WERI-Rb-1 (cell line): ENCODE results near the gene DYSF.

ENCODE experiments used
- DNase-seq: peaks from one replicate; pipeline ENCODE4 v3.0.0-alpha.2; 2020
- H3K27ac ChIP-seq: fragments of 250-450 bp; sonication (Bioruptor Pico); 2 replicates; pipeline ENCODE4 v1.5.1; 2020; ENCODE audit warnings: mild to moderate bottlenecking, moderate library complexity
- H3K27me3 ChIP-seq: fragments of 250-450 bp; sonication (Bioruptor Pico); 2 replicates; pipeline ENCODE4 v1.5.1; 2021; ENCODE audit warnings: mild to moderate bottlenecking, low read depth, moderate library complexity; ENCODE audit not compliant: insufficient read depth, severe bottlenecking
- H3K36me3 ChIP-seq: fragments of 250-450 bp; sonication (Bioruptor Pico); 2 replicates; pipeline ENCODE4 v1.5.1; 2020; ENCODE audit warnings: mild to moderate bottlenecking, moderate library complexity
- H3K4me3 ChIP-seq: 2 replicates; pipeline ENCODE4 v1.5.1; 2011; ENCODE audit warnings: low read depth, mild to moderate bottlenecking, control low read depth, low read length
- H3K9me3 ChIP-seq: fragments of 250-450 bp; sonication (Bioruptor Pico); 2 replicates; pipeline ENCODE4 v1.5.1; 2021; ENCODE audit warnings: mild to moderate bottlenecking, moderate library complexity; ENCODE audit not compliant: severe bottlenecking
- TF ChIP-seq, protein P1 (sequence below): IDR thresholded peaks from 2 replicates; pipeline ENCODE4 v1.5.1; 2011; ENCODE audit warnings: low read depth, mild to moderate bottlenecking, control low read depth, inconsistent platforms, low read length

The DYSF gene

DNA sequence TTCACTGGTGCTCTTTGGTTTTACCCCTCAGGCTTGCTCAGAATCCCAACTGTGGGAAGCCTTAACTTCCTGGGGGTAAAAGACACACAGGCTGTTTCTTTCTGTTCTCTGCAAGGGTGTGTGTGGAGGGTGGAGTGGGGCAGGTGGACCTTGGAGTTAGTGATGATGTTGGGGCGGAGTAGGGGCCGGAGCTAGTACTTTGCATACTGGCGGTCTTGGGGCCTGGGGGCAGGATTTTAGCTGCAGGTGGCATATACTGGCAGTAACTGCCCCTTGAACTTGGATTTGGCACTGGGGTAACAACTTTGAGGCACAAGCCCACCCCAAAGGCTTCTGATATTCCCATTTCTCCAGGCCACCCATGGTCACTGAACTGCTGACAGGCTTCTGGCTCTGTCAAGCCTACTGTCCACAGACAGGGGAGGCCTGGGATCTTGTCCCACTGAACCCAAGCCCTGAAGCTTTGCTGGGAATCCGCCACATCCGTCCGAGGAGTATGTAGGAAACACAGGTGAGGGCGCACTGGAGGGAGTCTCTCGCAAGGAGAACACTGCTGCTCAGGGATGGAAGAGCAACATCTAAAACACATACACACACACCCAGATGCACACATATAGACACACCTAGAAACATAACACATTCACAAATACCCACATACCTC lies 258.9 kb downstream of the DYSF start:
- Histone ChIP-seq H3K27ac (no peak overlapping the region), H3K9me3 (no peaks in the 10 kb centered on the region), H3K4me3 (no peak overlapping the region), H3K36me3 (no peaks in the 10 kb centered on the region), H3K27me3 (no peaks in the 10 kb centered on the region)
- TF ChIP-seq, protein P1, sequence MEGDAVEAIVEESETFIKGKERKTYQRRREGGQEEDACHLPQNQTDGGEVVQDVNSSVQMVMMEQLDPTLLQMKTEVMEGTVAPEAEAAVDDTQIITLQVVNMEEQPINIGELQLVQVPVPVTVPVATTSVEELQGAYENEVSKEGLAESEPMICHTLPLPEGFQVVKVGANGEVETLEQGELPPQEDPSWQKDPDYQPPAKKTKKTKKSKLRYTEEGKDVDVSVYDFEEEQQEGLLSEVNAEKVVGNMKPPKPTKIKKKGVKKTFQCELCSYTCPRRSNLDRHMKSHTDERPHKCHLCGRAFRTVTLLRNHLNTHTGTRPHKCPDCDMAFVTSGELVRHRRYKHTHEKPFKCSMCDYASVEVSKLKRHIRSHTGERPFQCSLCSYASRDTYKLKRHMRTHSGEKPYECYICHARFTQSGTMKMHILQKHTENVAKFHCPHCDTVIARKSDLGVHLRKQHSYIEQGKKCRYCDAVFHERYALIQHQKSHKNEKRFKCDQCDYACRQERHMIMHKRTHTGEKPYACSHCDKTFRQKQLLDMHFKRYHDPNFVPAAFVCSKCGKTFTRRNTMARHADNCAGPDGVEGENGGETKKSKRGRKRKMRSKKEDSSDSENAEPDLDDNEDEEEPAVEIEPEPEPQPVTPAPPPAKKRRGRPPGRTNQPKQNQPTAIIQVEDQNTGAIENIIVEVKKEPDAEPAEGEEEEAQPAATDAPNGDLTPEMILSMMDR = no peak
- no peak for DNase-seq

GRCh38 chr2:71713581-71714580 lies 260.5 kb downstream of the DYSF start:
- H3K27ac ChIP-seq = no peak overlapping the region
- TF ChIP-seq, protein P1 = no peak
- no peaks in the 10 kb centered on the region for H3K27me3 ChIP-seq
- H3K4me3 ChIP-seq = no peak overlapping the region
- DNase-seq = no peak
- H3K36me3 ChIP-seq = no peaks in the 10 kb centered on the region
- H3K9me3 ChIP-seq = no peaks in the 10 kb centered on the region

GRCh38 chr2:71714601-71715240 lies 261.4 kb downstream of the DYSF start:
- no peaks in the 10 kb centered on the region for H3K36me3 ChIP-seq
- no peaks in the 10 kb centered on the region for H3K27me3 ChIP-seq
- H3K27ac ChIP-seq = no peak overlapping the region
- no peak overlapping the region for H3K4me3 ChIP-seq
- no peaks in the 10 kb centered on the region for H3K9me3 ChIP-seq
- DNase-seq = peak; percentile 3
- TF ChIP-seq, protein P1 = no peak

GRCh38 chr2:71715241-71715750 lies 261.9 kb downstream of the DYSF start:
- Histone ChIP-seq H3K4me3 (no peak overlapping the region), H3K27me3 (no peaks in the 10 kb centered on the region), H3K9me3 (no peaks in the 10 kb centered on the region), H3K36me3 (no peaks in the 10 kb centered on the region), H3K27ac (no peak overlapping the region)
- DNase-seq = peak; percentile 1
- TF ChIP-seq, protein P1 = no peak

- no peaks in the 10 kb centered on the region for H3K27me3 ChIP-seq
- no peak overlapping the region for H3K4me3 ChIP-seq
- no peaks in the 10 kb centered on the region for H3K36me3 ChIP-seq
- no peaks in the 10 kb centered on the region for H3K9me3 ChIP-seq
- DNase-seq = peak; percentile 3
- H3K27ac ChIP-seq = no peak overlapping the region
- TF ChIP-seq, protein P1 = no peak
Observed at GRCh38 chr2:71715951-71716696, 262.8 kb downstream of the DYSF start.
